GM10847 (cell line): Measurements from ENCODE around the gene ALG14.

Experiments used
- POLR2A ChIP-seq: IDR thresholded peaks from 2 replicates; pipeline ENCODE4 v1.6.1; 2011; ENCODE audit not compliant: insufficient read length; ENCODE audit errors: extremely low read depth

Gene ALG14

GRCh38 chr1:95072532-95073419 is at the start of gene ALG14:
ALG14 (minus strand) TSS chr1:95072951; CDS start chr1:95072898, 53 bp downstream.
- TF ChIP-seq POLR2A = peak; percentile 35

- TF ChIP-seq POLR2A = no peak
These were observed 49.5 kb upstream of the ALG14 start for GRCh38 chr1:95122151-95122697.

- no peak for TF ChIP-seq POLR2A
These were observed 46.5 kb upstream of the ALG14 start for GRCh38 chr1:95119273-95119672.

- TF ChIP-seq POLR2A = no peak
These were observed 46.0 kb upstream of the ALG14 start for GRCh38 chr1:95118710-95119109.

- TF ChIP-seq POLR2A = no peak
These were observed 45.3 kb upstream of the ALG14 start for GRCh38 chr1:95118067-95118499.

- no peak for TF ChIP-seq POLR2A
These were observed 44.7 kb upstream of the ALG14 start, which contains the start of gene TLCD4 for GRCh38 chr1:95117207-95118066. TLCD4 (plus strand) TSS chr1:95117355; CDS start chr1:95143902, 26,547 bp downstream.

- no peak for TF ChIP-seq POLR2A
These were observed 43.9 kb upstream of the ALG14 start for GRCh38 chr1:95116580-95117206.

GRCh38 chr1:95115708-95116137 is 43.0 kb upstream of the ALG14 start:
- TF ChIP-seq POLR2A = no peak

- no peak for TF ChIP-seq POLR2A
These were observed 40.9 kb upstream of the ALG14 start for GRCh38 chr1:95113684-95114083.

- TF ChIP-seq POLR2A = no peak
These were observed 38.3 kb upstream of the ALG14 start for GRCh38 chr1:95111014-95111413.

- TF ChIP-seq POLR2A = no peak
These were observed 36.0 kb upstream of the ALG14 start for GRCh38 chr1:95108792-95109191.

- no peak for TF ChIP-seq POLR2A
These were observed 25.4 kb upstream of the ALG14 start for GRCh38 chr1:95098196-95098595.

GRCh38 chr1:95097426-95097825 is 24.7 kb upstream of the ALG14 start:
- TF ChIP-seq POLR2A = no peak

- no peak for TF ChIP-seq POLR2A
These were observed 23.6 kb upstream of the ALG14 start for GRCh38 chr1:95096218-95096841.
